ENCODE results near the gene OR12D2.
"Not testable (repeated sequence)": the region's sequence is repeated elsewhere in the genome, so short reads cannot be mapped to it uniquely, and the experiment has no call there.

The OR12D2 gene, protein sequence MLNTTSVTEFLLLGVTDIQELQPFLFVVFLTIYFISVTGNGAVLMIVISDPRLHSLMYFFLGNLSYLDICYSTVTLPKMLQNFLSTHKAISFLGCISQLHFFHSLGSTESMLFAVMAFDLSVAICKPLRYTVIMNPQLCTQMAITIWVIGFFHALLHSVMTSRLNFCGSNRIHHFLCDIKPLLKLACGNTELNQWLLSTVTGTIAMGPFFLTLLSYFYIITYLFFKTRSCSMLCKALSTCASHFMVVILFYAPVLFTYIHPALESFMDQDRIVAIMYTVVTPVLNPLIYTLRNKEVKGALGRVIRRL

DNA sequence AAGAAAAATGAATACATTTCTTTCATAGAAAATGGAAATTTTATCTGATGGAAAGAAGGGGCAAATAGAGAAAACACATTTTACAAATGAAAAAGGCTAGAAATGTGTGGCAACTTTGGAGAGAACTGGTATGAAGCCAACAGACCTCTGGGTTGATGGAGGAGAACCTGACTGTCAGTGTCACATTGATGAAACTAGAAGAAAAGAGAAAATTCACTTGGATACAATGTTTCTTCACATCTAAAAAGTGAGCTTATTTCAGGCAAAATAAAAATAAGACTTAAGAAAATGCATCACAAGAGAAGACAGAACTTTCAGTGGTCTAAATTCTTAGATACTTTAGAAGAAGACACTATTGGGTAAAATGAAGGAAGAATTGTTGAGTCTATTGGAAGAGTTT is at the start of gene OR12D2:
OR12D2 (plus strand) TSS at position 301 of the 400 bp plus-strand sequence. CDS start 1,069 bp downstream, outside the sequence.
- no peak for DNase-seq

DNA sequence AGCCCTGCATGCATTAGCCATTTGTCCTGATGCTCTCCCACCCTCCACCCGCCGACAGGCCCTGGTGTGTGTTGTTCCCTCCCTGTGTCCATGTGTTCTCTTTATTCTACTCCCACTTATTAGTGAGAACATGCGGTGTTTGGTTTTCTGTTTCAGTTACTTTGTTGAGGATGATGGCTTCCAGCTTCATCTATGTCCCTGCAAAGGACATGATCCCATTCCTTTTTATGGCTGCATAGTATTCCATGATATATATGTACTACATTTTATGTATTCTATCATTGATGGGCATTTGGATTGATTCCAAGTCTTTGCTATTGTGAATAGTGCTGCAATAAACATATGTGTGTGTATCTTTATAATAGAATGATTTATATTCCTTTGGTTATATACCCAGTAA is 46.1 kb upstream of the OR12D2 start:
- not testable (repeated sequence) for DNase-seq

DNA sequence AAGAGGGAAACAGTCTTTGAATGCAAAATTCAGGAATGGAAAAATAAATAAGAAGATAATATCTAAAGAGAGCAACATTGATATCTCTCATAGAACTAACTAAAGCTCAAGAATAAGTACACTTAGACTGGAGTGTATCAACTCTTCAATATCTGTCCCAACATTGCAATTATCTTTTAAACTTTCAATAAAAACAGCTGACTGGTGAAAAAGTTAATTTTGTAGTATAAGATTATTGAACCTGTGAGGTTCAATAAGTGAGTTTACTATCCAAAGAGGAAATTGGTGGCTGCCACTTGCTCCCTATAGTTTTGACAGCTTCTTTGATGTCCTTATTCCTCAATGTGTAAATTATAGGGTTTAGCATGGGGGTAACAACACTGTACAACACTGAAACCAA is 40.5 kb upstream of the OR12D2 start:
- DNase-seq = no peak

DNA sequence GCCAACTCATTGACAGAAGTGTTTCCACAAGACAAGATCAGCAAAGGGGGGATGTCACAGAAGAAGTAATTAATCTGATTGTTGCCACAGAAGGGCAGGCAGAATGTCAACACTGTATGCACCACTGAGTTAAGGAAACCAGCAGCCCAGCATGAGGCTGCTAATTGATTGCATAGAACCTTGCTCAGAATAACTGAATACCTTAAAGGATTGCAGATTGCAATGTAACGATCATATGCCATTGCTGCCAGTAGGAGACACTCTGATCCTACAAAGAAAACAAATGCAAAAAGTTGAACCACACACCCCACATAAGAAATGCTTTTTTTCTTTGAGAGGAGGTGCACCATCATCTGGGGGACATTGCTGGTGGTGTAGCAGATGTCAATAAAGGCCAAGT is 39.8 kb upstream of the OR12D2 start:
- DNase-seq = no peak

DNA sequence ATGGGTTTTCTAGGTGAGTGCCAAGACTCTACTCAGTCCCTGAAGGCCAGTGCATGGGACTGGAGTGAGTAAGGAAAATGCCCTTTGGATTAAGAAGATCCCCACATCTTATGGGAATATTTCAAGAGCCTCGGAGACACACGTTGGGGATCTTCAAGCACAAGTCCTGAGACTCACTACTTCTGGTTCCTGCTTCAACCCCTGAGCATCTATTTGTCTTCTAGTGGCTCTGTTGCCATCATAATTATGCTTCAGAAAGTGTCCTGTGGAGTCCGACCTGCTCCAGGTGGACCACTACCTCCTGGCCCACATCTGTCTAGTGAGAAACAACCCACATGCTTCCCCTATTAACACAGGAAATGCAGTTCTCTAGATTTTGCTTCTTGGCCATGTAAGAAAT is 26.7 kb upstream of the OR12D2 start, which contains the start of gene OR5V1:
OR5V1 (minus strand) TSS at position 101 of the 400 bp plus-strand sequence. CDS start 12,670 bp downstream, outside the sequence.
- DNase-seq = no peak

DNA sequence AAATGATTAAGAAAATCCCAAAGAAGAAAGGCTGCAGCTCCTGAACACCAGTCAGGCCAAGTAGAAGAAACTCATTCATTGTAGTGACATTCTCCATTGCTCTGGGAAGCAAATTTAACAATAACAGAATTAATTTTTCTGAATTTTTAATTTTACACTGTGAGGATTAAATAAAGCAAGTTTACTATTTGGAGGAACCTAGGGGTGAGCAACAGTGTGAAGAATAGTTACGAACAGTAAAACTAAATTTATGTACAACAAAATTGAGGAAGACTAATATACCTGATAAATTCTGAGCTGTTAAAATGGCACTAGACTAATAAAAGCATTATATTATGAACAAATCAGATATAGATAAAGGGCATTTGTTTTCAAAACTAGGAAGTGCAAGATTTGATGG is 20.2 kb upstream of the OR12D2 start, which contains the start of gene OR12D3:
OR12D3 (minus strand) TSS at position 101 of the 400 bp plus-strand sequence; CDS start at position 97, 4 bp downstream.
- DNase-seq = no peak

DNA sequence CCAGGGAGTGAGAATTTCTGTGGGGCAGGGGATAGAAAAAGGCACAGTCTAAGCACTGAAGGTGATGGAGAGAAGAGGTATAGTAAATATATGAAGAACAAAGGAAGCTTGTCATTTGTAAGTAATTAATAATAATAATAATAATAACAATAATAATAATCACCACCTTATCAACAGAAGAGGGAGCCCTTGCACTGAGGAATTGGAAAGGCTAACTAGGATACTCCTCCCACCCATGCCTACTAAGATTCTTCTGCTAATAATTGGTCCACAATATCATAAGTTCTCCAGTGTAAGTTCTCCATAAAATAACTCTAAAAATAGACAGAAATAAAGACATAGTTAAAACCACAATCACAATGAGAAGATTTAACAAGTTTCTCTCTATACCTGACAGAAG is 19.4 kb upstream of the OR12D2 start:
- DNase-seq = no peak

DNA sequence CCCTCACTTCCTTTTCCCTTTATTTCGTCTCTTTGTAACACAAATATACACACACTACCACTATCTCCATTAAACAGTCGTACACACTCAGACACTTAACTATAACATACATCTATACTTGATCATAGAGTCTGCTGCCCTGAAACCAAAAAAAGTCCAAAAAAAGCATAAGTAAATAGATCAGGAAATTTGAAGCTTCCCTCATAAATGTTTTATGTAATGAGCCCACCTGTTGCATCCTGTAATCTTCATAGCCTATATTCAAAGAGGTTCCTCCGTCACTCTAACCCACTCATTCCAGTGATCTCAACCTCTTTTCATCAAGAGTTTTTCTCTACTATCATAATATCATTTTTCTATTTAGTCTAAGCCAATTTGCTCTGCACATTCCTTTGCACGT is 6.9 kb upstream of the OR12D2 start:
- no peak for DNase-seq

DNA sequence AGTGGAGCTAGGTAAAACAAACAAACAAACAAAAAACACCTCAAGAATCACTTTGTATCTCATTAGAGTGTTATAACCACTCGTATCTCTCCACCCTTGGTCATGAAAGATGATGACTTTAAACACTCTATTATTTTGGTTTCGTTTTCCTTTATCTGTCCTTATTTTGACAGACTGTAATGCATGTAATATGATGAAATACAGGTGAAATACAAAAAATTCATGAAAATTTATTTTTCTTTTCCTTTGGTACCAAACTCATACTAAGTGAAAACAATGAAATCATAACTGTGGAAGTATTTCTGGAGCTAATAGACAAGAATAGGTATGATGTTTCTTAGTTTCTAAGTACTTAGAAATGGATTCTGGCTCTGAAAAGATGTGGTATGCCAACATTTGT is 4.1 kb downstream of the OR12D2 start:
- no peak for DNase-seq

DNA sequence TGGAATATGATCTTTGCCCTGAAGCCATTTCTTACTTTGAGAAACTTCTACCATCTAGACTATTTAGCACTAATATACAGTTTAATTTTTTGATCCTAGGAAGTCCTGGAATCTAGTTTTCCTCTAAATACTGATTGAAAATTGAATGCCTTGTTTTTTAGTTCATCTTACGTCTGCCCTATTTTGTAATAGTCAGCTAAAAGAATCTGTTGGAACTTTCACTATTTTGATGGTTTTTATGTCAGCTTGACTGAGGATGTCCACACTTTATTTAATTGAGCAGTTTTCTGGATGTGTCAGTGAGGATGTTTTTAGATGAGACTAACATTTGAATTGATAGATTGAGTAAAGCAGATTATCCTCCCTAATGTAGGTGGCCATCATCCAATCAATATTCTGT is 8.4 kb downstream of the OR12D2 start:
- DNase-seq = no peak

DNA sequence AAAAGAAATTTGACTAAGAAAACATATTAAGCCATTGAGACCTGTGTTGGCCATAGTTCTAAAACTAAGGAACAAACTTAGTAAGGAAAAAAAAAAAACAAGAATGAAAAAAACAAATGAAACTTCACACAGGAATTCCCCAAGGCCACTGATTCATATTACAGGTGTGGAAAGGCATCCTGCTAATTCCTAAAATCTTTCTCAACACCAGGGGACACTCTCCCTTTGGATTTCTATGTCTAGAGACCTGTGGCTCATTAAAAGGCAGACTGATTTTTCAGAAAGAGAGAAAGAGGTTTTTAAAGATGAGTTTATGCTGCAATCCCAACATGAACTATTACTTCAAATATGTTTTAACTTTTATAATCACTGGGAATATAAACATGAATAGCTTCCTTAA is 19.2 kb downstream of the OR12D2 start, which contains the start of gene OR12D1:
OR12D1 (plus strand) TSS at position 341 of the 400 bp plus-strand sequence.
- no peak for DNase-seq

DNA sequence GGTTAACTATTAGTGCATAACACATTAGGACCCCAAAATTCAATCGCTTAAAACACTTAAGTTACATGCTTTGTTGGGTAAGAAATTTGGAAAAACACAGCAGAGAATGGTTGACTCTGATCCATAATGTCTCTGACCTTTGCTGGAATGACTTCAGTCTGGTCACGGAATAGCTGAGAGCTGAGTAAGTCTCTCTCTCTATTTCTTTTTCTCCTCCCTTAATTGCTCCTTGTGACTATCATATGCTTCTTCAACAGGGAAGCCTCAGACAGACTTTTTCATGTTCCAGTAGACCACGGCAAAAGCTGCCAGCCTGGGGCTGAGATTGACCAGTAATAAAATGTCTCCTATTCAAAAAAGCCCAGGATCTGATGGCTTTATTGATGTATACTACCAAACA is 24.1 kb downstream of the OR12D2 start:
- DNase-seq = no peak

DNA sequence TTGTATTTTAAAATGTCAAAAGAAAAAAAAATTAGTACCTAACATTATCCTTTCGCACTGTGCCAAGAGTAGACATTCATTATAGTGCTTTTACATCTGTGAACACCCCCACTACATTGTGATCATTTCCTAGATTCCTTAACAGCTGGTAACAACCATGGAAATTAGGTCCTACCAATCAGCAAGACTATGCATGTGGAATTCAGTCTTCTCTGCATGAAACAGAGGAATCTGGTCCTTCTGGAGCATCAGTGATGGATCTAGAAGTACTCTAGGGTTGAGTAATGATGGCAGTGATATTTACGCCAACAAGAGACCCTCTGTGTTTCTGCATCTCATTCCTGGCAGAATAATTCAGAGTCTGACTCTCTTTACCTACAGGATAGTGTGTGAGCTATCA is 28.7 kb downstream of the OR12D2 start:
- no peak for DNase-seq

DNA sequence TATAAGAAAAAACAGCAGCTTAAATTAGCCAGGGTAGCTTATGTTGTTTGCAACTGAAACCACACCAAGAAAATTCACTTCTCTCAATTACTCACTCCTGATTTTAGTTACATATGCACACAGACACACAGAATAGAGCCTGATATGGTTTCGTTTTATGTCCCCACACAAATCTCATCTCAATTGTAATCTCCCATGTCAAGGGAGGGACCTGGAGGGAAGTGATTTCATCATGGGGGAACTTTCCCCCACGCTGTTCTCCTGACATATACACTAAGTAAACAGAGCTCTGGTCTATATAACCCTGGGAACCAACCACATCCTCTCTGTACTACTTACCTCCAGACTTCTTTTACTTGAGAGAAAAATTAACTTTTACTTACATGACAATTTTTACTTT is 29.1 kb downstream of the OR12D2 start:
- no peak for DNase-seq

DNA sequence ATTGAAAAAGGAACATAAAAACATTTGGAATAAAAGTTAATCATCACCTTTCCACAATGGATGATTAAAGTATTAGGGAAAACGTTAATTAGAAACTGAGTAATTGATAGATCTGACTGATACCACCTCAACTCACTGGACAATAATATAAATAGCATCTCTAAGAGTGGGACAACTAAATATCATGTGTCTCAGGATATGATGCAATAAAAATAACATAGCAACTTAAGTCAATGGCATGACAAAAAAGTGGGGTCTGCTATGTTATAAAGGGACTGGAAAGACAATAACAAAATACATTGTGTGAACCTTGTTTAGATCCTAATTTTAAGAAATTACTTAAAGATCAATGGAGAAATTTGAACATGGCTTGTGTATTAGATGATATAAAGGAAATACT is 29.6 kb downstream of the OR12D2 start:
- DNase-seq = no peak

DNA sequence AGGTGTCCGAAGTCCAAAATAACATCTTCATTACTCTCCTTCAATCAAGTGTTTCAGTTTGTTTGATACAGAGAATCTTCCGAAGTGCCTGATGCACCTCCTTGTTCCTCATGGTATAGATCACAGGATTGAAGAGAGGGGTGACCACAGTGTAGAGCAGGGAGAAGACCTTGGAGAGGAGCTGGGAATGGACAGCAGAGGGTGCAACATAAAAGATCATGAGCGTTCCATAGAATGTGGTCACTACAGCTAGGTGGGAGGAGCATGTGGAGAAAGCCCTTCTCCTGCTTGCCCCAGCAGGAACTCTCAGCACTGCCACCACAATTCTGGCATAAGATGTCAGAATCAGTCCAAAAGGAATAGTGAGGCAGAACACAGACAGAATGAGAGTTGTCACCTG is 31.2 kb downstream of the OR12D2 start:
- DNase-seq = no peak

DNA sequence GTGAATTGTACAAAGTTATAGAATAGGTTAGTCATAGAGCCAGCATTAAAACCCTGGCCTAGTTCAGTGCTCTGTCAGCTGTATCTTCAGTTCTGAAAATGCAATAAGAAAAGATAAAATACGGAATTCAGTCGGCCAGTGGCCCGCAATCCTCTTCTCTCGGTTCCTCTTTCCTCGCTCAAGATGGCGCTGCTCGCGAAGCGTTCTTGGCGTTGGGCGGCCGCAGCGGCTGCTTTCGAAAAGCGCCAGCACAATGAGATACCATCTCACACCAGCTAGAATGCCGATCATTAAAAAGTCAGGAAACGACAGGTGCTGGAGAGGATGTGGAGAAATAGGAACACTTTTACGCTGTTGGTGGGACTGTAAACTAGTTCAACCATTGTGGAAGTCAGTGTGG is 41.3 kb downstream of the OR12D2 start:
- DNase-seq = not testable (repeated sequence)

DNA sequence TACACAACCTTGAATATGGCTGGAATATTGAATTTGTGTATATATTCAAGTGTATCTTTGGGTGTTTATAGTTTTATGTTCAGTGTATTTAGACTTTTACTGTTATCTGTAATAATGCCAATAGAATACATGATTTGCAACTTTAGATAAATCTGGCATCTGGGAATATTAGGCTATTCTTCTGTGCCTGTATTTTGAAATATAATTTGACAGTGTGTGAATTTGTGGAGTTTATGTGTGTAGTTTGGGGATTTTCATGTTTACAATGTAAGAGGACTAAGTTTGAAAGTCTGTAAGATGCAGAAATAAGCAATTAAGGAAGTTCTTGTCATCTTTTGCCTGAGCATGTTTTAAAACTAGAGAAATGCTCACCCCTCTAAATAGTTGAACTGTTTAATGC is 43.6 kb downstream of the OR12D2 start, which contains the start of gene OR10C1:
OR10C1 (plus strand) TSS at position 301 of the 400 bp plus-strand sequence. CDS start 710 bp downstream, outside the sequence.
- no peak for DNase-seq

DNA sequence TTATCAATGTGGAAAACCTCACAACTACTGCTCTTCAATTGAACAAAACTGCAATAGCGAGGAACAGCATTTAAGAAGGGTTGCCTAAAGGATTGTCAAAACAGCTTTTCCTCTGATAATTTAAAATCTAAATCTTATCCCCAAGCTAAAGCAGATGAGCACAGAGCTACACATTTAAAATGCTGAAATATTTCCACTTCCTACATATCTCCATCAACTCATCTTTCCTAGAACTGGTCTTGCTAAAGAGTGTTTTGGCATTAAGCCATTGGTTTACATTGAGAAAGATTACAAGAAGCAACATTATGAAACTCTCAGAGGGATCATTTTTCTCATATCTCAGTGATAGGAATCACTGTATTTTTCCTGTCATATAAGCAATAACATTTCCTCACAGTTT is 47.3 kb downstream of the OR12D2 start:
- no peak for DNase-seq

DNA sequence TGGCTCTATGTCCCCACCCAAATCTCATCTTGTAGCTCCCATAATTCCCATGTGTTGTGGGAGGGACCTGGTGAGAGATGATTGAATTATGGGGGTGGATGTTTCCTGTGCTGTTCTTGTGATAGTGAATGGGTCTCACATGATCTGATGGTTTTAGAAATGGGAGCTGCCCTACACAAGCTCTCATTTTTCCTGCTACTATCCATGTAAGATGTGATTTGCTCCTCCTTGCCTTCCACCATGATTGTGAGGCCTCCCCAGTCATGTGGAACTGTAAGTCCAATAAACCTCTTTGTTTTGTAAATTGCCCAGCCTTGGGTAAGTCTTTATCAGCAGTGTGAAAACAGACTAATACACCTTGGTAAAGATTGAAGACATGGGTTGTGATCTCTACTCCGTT is 48.6 kb downstream of the OR12D2 start:
- not testable (repeated sequence) for DNase-seq
